Adrenal gland (tissue), 5 donors: ENCODE measurements around the gene SLC24A3.

Experiments
- POLR2A ChIP-seq, 2 donors: fragments of 450-650 bp; IDR thresholded peaks; one replicate each; pipeline ENCODE4 v1.6.1; 2017; ENCODE audit warnings: antibody characterized with exemption in 2 of 2, mild to moderate bottlenecking in 2 of 2, moderate library complexity in 1 of 2
- TF ChIP-seq, protein P1 (sequence below), 6 experiments: fragments of 450-650 bp in 4 of 6; fragments of 200-600 bp in 2 of 6; sonication (generic) in 1 of 6; IDR thresholded peaks; 1 replicate in 5 of 6; 2 replicates in 1 of 6; pipeline versions ENCODE4 v1.5.1 to v1.8.0; 2016 to 2021; ENCODE audit warnings: antibody characterized with exemption in 6 of 6, mild to moderate bottlenecking in 2 of 6, moderate library complexity in 1 of 6
- donor health status: DM: no; HTN: no; CAD: no.

DNA sequence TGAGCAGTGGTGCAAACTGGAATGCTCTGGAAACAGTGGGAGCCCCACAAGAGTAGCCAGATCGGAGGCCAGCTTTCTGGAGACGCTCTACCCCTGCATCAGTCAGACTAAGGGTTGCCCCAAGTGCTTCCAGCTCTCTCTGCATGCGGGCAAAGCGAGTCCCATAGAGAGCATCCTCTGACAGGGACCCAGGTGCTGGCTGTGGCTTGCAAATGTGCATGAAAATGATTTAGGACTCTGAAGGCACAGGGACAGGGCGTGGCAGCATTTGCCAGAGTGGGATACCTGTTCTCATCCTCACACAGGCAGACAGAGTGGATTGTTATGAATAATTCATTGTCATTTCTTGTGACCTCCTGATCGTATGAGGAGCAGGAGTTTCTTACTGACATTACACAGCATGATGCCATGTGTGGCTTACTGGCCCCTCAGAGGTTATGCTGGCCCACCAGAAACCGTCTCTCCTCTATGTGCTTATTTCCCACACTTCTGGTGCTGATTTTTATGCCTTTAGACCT lies 555.9 kb downstream of the SLC24A3 start:
- TF ChIP-seq, protein P1, sequence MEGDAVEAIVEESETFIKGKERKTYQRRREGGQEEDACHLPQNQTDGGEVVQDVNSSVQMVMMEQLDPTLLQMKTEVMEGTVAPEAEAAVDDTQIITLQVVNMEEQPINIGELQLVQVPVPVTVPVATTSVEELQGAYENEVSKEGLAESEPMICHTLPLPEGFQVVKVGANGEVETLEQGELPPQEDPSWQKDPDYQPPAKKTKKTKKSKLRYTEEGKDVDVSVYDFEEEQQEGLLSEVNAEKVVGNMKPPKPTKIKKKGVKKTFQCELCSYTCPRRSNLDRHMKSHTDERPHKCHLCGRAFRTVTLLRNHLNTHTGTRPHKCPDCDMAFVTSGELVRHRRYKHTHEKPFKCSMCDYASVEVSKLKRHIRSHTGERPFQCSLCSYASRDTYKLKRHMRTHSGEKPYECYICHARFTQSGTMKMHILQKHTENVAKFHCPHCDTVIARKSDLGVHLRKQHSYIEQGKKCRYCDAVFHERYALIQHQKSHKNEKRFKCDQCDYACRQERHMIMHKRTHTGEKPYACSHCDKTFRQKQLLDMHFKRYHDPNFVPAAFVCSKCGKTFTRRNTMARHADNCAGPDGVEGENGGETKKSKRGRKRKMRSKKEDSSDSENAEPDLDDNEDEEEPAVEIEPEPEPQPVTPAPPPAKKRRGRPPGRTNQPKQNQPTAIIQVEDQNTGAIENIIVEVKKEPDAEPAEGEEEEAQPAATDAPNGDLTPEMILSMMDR (IDR thresholded peaks at IDR 0.05), result no peak
- no peak for TF ChIP-seq POLR2A (IDR thresholded peaks at IDR 0.05)
